VCaP (cell line): Measurements from ENCODE around the gene UGT1A6.
"Not testable (repeated sequence)": the region's sequence is repeated elsewhere in the genome, so short reads cannot be mapped to it uniquely, and the experiment has no call there.

Experiments
- H3K27ac ChIP-seq: fragments of 450-650 bp; 2 replicates; pipeline ENCODE4 v1.5.1; 2017
- TF ChIP-seq, protein P1 (sequence below): fragments of 450-650 bp; conservative IDR thresholded peaks from 2 replicates; pipeline ENCODE4 v1.5.1; 2017; ENCODE audit warnings: mild to moderate bottlenecking, moderate library complexity

UGT1A6 gene

GRCh38 chr2:233740870-233741269 is 48.2 kb downstream of the UGT1A6 start:
- H3K27ac ChIP-seq, result no peak overlapping the region
- TF ChIP-seq, protein P1, sequence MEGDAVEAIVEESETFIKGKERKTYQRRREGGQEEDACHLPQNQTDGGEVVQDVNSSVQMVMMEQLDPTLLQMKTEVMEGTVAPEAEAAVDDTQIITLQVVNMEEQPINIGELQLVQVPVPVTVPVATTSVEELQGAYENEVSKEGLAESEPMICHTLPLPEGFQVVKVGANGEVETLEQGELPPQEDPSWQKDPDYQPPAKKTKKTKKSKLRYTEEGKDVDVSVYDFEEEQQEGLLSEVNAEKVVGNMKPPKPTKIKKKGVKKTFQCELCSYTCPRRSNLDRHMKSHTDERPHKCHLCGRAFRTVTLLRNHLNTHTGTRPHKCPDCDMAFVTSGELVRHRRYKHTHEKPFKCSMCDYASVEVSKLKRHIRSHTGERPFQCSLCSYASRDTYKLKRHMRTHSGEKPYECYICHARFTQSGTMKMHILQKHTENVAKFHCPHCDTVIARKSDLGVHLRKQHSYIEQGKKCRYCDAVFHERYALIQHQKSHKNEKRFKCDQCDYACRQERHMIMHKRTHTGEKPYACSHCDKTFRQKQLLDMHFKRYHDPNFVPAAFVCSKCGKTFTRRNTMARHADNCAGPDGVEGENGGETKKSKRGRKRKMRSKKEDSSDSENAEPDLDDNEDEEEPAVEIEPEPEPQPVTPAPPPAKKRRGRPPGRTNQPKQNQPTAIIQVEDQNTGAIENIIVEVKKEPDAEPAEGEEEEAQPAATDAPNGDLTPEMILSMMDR, result no peak

DNA sequence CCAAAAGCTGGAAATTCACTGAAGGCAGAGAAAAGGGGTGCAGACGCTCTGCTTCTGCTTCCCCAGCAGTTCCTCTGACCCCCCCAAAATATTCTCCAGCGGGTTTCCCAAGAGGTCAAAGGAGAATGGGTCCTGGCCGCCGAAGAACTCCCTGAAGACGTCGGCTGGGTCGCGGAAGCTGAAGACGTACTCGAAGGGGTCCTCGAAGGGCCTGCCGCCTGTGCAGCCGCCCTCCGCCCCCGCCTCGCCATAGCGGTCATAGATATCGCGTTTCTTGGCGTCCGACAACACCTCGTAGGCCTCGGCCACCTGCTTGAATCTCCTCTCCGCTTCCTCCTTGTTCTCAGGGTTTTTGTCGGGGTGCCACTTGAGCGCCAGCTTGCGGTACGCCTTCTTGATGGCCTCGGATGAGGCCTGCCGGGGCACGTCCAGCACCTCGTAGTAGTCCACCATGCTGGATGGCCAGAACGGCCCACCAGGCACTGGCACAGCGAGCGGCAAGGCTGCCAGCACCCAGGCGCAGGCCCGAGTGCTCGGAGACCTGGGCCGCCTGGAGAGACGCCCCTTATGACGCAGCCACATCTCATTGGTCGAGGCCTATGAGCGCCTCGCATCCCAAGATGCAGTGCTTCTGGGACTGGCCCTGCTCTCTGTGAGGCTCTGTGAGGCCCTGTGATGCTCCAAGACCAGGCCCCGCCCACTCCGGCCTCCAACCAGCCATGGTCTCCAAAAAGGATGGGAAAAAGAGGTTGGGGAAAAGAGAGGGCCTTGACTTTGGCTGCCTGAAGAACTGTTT is 51.0 kb downstream of the UGT1A6 start:
- H3K27ac ChIP-seq, result no peak overlapping the region
- TF ChIP-seq, protein P1, result no peak

- no peak overlapping the region for H3K27ac ChIP-seq
- TF ChIP-seq, protein P1, result no peak
These were observed 52.5 kb downstream of the UGT1A6 start for GRCh38 chr2:233745073-233745755.

GRCh38 chr2:233745838-233746237 is 53.1 kb downstream of the UGT1A6 start:
- H3K27ac ChIP-seq, result not testable (repeated sequence)

- no peak overlapping the region for H3K27ac ChIP-seq
- TF ChIP-seq, protein P1, result no peak
These were observed 54.0 kb downstream of the UGT1A6 start for GRCh38 chr2:233746475-233747282.

- TF ChIP-seq, protein P1, result no peak
- H3K27ac ChIP-seq, result no peak overlapping the region
These were observed 54.5 kb downstream of the UGT1A6 start for GRCh38 chr2:233747283-233747544.

- H3K27ac ChIP-seq, result not testable (repeated sequence)
These were observed 58.0 kb downstream of the UGT1A6 start for GRCh38 chr2:233750689-233751088.

- not testable (repeated sequence) for H3K27ac ChIP-seq
These were observed 58.7 kb downstream of the UGT1A6 start for GRCh38 chr2:233751212-233752009.
